GM23248 (cell line): ENCODE results near the gene GALNT8.

Experiments used
- EZH2 ChIP-seq: fragments of 200-600 bp; sonication (generic); IDR thresholded peaks from 2 replicates; pipeline ENCODE4 v1.6.1; 2018; ENCODE audit warnings: antibody characterized with exemption, mild to moderate bottlenecking; ENCODE audit not compliant: insufficient read depth, poor library complexity, severe bottlenecking
- EZH2phosphoT487 ChIP-seq: fragments of 200-600 bp; sonication (generic); IDR thresholded peaks from 2 replicates; pipeline ENCODE4 v1.6.1; 2018; ENCODE audit warnings: antibody characterized with exemption, moderate library complexity, mild to moderate bottlenecking, low read depth; ENCODE audit not compliant: insufficient read depth

DNA sequence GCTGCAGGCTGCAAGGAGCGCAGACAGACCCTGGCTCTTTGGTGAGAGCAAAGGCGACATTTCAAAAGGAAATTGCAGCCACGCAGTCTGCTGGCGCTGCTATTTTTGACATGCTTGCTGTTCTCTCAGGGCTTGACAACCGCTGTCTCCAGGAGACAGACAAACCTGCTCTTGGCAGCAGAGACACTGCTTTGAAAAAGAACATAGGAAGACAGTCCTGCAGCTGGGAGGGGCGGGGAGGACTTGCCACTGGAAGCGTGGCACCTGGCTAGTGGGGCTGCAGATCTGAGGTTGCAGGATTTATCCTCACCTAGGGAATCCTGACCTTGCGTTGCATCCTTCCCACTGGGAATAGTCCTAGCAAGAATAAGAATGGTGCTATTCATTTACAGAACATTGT is 97.7 kb downstream of the GALNT8 start:
- TF ChIP-seq EZH2phosphoT487 (no peak), EZH2 (no peak)
